Type B pancreatic cell (in vitro differentiated cells): ENCODE measurements around the gene CAPN11. TPM values are rescaled to one million over a fixed set of nuclear protein-coding genes. Genes with fewer than 3 reads are reported as not detected.

Experiments used
- DNase-seq: peaks from one replicate; pipeline ENCODE4 v3.0.0; 2021; ENCODE audit warnings: mixed read lengths; ENCODE audit not compliant: unreplicated experiment; ENCODE audit errors: extremely low spot score
- H3K27ac Mint-ChIP-seq: 2 replicates; pipeline ENCODE4 v1.8.0; 2021; ENCODE audit warnings: mild to moderate bottlenecking, mixed read lengths
- H3K27me3 Mint-ChIP-seq: 2 replicates; pipeline ENCODE4 v1.8.0; 2021; ENCODE audit warnings: mixed read lengths
- H3K36me3 Mint-ChIP-seq: 2 replicates; pipeline ENCODE4 v1.8.0; 2021; ENCODE audit warnings: mixed read lengths
- H3K4me1 Mint-ChIP-seq: one replicate; pipeline ENCODE4 v1.8.0; 2021; ENCODE audit warnings: mixed read lengths; ENCODE audit not compliant: unreplicated experiment
- H3K4me3 Mint-ChIP-seq: 2 replicates; pipeline ENCODE4 v1.8.0; 2021; ENCODE audit warnings: mild to moderate bottlenecking, mixed read lengths
- H3K9me3 Mint-ChIP-seq: 2 replicates; pipeline ENCODE4 v1.8.0; 2021; ENCODE audit warnings: mixed read lengths
- CTCF ChIP-seq: fragments of 200-600 bp; sonication (generic); conservative IDR thresholded peaks from 2 replicates; pipeline ENCODE4 v1.5.0; 2021; ENCODE audit warnings: antibody characterized with exemption, mild to moderate bottlenecking
- total RNA-seq: library from RNA; stranded (reverse); gene quantifications from 2 replicates; pipeline ENCODE4 v1.2.1, GENCODE V29; 2021; ENCODE audit warnings: low replicate concordance

CAPN11 gene
- total RNA-seq, 1 donor from 2014 or later: not detected

- no peak for DNase-seq
- Mint-ChIP-seq H3K27ac (peak overlapping the region; percentile 39), H3K36me3 (no peaks in the 10 kb centered on the region), H3K4me1 (peaks cover 7% of the 10 kb centered on the region), H3K9me3 (no peaks in the 10 kb centered on the region), H3K27me3 (peaks cover 5% of the 10 kb centered on the region), H3K4me3 (no peak overlapping the region)
- TF ChIP-seq CTCF: no peak
Observed at GRCh38 chr6:44186635-44187025, 28.0 kb downstream of the CAPN11 start.

GRCh38 chr6:44188819-44189218 is 30.2 kb downstream of the CAPN11 start:
- DNase-seq: no peak
- TF ChIP-seq CTCF: no peak
- Mint-ChIP-seq H3K4me1 (peaks cover 17% of the 10 kb centered on the region), H3K36me3 (no peaks in the 10 kb centered on the region), H3K9me3 (no peaks in the 10 kb centered on the region), H3K4me3 (no peak overlapping the region), H3K27me3 (peaks cover 10% of the 10 kb centered on the region), H3K27ac (no peak overlapping the region)

- no peak overlapping the region for H3K27ac Mint-ChIP-seq
- no peaks in the 10 kb centered on the region for H3K36me3 Mint-ChIP-seq
- no peak for TF ChIP-seq CTCF
- H3K27me3 Mint-ChIP-seq: peaks cover 10% of the 10 kb centered on the region
- peaks cover 17% of the 10 kb centered on the region for H3K4me1 Mint-ChIP-seq
- no peak for DNase-seq
- H3K9me3 Mint-ChIP-seq: no peaks in the 10 kb centered on the region
- H3K4me3 Mint-ChIP-seq: no peak overlapping the region
Observed at GRCh38 chr6:44189257-44189656, 30.6 kb downstream of the CAPN11 start.

GRCh38 chr6:44190715-44191114 is 32.1 kb downstream of the CAPN11 start:
- H3K4me3 Mint-ChIP-seq: no peak overlapping the region
- peaks cover 5% of the 10 kb centered on the region for H3K27me3 Mint-ChIP-seq
- H3K4me1 Mint-ChIP-seq: peaks cover 17% of the 10 kb centered on the region
- no peaks in the 10 kb centered on the region for H3K9me3 Mint-ChIP-seq
- no peaks in the 10 kb centered on the region for H3K36me3 Mint-ChIP-seq
- DNase-seq: no peak
- no peak overlapping the region for H3K27ac Mint-ChIP-seq
- no peak for TF ChIP-seq CTCF

- H3K27me3 Mint-ChIP-seq: peaks cover 5% of the 10 kb centered on the region
- no peak for TF ChIP-seq CTCF
- H3K4me3 Mint-ChIP-seq: peak overlapping the region; percentile 54
- DNase-seq: no peak
- no peaks in the 10 kb centered on the region for H3K9me3 Mint-ChIP-seq
- H3K27ac Mint-ChIP-seq: peak overlapping the region; percentile 74
- H3K36me3 Mint-ChIP-seq: no peaks in the 10 kb centered on the region
- H3K4me1 Mint-ChIP-seq: peaks cover 11% of the 10 kb centered on the region
Observed at GRCh38 chr6:44192428-44193041, 33.9 kb downstream of the CAPN11 start.
